Measurements from ENCODE around the gene RPL9. TPM values are rescaled to one million over a fixed set of nuclear protein-coding genes. Genes with fewer than 3 reads are reported as not detected.

The RPL9 gene
- total RNA-seq (1,000 to 10,000 TPM in 4 of 5 donors, 100 to 1,000 TPM in 1; 964 to 4,990 (median 2,883) TPM), polyA plus RNA-seq (1,000 to 10,000 TPM; 2,170 to 4,250 (median 2,805) TPM)
- long read RNA-seq, donor 1, transcript RPL9-203 (7 exons, 1,127 nt) = minor isoform, 13 of 184 reads
- long read RNA-seq, donor 1, transcript RPL9-214 (8 exons, 2,354 nt) = major isoform, 88 of 184 reads
- long read RNA-seq, donor 1, transcript RPL9-213 (4 exons, 973 nt) = minor isoform, 17 of 184 reads
- long read RNA-seq, donor 1, transcript RPL9-212 (3 exons, 584 nt) = minor isoform, 9 of 184 reads
- long read RNA-seq, donor 1, partial matches to known transcripts = 37 of 184 reads
- long read RNA-seq, donor 1, other reads (novel, unspliced or antisense) = 7 of 184 reads
- long read RNA-seq, donor 2, transcript RPL9-203 (7 exons, 1,127 nt) = minor isoform, 17 of 183 reads
- long read RNA-seq, donor 2, transcript RPL9-212 (3 exons, 584 nt) = minor isoform, 6 of 183 reads
- long read RNA-seq, donor 2, transcript RPL9-209 (5 exons, 1,028 nt) = minor isoform, 8 of 183 reads
- long read RNA-seq, donor 2, transcript RPL9-214 (8 exons, 2,354 nt) = major isoform, 95 of 183 reads
- long read RNA-seq, donor 2, partial matches to known transcripts = 37 of 183 reads
- long read RNA-seq, donor 2, other reads (novel, unspliced or antisense) = 11 of 183 reads
- long read RNA-seq, donor 3, transcript RPL9-214 (8 exons, 2,354 nt) = major isoform, 153 of 275 reads
- long read RNA-seq, donor 3, transcript RPL9-203 (7 exons, 1,127 nt) = minor isoform, 29 of 275 reads
- long read RNA-seq, donor 3, transcript RPL9-213 (4 exons, 973 nt) = minor isoform, 10 of 275 reads
- long read RNA-seq, donor 3, transcript RPL9-210 (3 exons, 619 nt) = minor isoform, 9 of 275 reads
- long read RNA-seq, donor 3, partial matches to known transcripts = 43 of 275 reads
- long read RNA-seq, donor 3, other reads (novel, unspliced or antisense) = 16 of 275 reads
- long read RNA-seq, donor 4, transcript RPL9-214 (8 exons, 2,354 nt) = major isoform, 21 of 31 reads
- long read RNA-seq, donor 4, partial matches to known transcripts = 0 of 31 reads
- long read RNA-seq, donor 4, other reads (novel, unspliced or antisense) = 0 of 31 reads
- long read RNA-seq, donor 5, transcript RPL9-203 (7 exons, 1,127 nt) = minor isoform, 34 of 295 reads
- long read RNA-seq, donor 5, transcript RPL9-210 (3 exons, 619 nt) = minor isoform, 9 of 295 reads
- long read RNA-seq, donor 5, transcript RPL9-213 (4 exons, 973 nt) = minor isoform, 11 of 295 reads
- long read RNA-seq, donor 5, transcript RPL9-214 (8 exons, 2,354 nt) = major isoform, 170 of 295 reads
- long read RNA-seq, donor 5, partial matches to known transcripts = 32 of 295 reads
- long read RNA-seq, donor 5, other reads (novel, unspliced or antisense) = 25 of 295 reads
- long read RNA-seq, donor 6 = 0 reads
- long read RNA-seq, donor 7, transcript RPL9-213 (4 exons, 973 nt) = minor isoform, 21 of 454 reads
- long read RNA-seq, donor 7, transcript RPL9-203 (7 exons, 1,127 nt) = minor isoform, 39 of 454 reads
- long read RNA-seq, donor 7, transcript RPL9-210 (3 exons, 619 nt) = minor isoform, 25 of 454 reads
- long read RNA-seq, donor 7, transcript RPL9-214 (8 exons, 2,354 nt) = major isoform, 242 of 454 reads
- long read RNA-seq, donor 7, partial matches to known transcripts = 79 of 454 reads
- long read RNA-seq, donor 7, other reads (novel, unspliced or antisense) = 24 of 454 reads
- long read RNA-seq, donor 8, transcript RPL9-203 (7 exons, 1,127 nt) = minor isoform, 42 of 418 reads
- long read RNA-seq, donor 8, transcript RPL9-214 (8 exons, 2,354 nt) = major isoform, 236 of 418 reads
- long read RNA-seq, donor 8, transcript RPL9-212 (3 exons, 584 nt) = minor isoform, 14 of 418 reads
- long read RNA-seq, donor 8, transcript RPL9-210 (3 exons, 619 nt) = minor isoform, 18 of 418 reads
- long read RNA-seq, donor 8, partial matches to known transcripts = 63 of 418 reads
- long read RNA-seq, donor 8, other reads (novel, unspliced or antisense) = 24 of 418 reads
- long read RNA-seq, donor 9, transcript RPL9-214 (8 exons, 2,354 nt) = major isoform, 183 of 440 reads
- long read RNA-seq, donor 9, transcript RPL9-213 (4 exons, 973 nt) = minor isoform, 28 of 440 reads
- long read RNA-seq, donor 9, transcript RPL9-210 (3 exons, 619 nt) = minor isoform, 25 of 440 reads
- long read RNA-seq, donor 9, transcript RPL9-203 (7 exons, 1,127 nt) = minor isoform, 34 of 440 reads
- long read RNA-seq, donor 9, partial matches to known transcripts = 117 of 440 reads
- long read RNA-seq, donor 9, other reads (novel, unspliced or antisense) = 33 of 440 reads
- long read RNA-seq, donor 10, transcript RPL9-209 (5 exons, 1,028 nt) = minor isoform, 12 of 223 reads
- long read RNA-seq, donor 10, transcript RPL9-214 (8 exons, 2,354 nt) = major isoform, 121 of 223 reads
- long read RNA-seq, donor 10, transcript RPL9-203 (7 exons, 1,127 nt) = minor isoform, 22 of 223 reads
- long read RNA-seq, donor 10, transcript RPL9-210 (3 exons, 619 nt) = minor isoform, 6 of 223 reads
- long read RNA-seq, donor 10, partial matches to known transcripts = 43 of 223 reads
- long read RNA-seq, donor 10, other reads (novel, unspliced or antisense) = 13 of 223 reads

- H3K9me3 ChIP-seq = no peaks in the 10 kb centered on the region
- 0 to 1% (median 0%) methylated on average over 37 to 55 of the region's 55 CpGs for WGBS, 5 donors
- H3K27me3 ChIP-seq = no peaks in the 10 kb centered on the region
- peak within 1 kb of the TSS; percentile 94 to 98 (median 96) for H3K27ac ChIP-seq
- H3K4me1 ChIP-seq = peaks cover 14 to 58% (median 47%) of the 10 kb centered on the region in 4 donors
- H3K36me3 ChIP-seq = peaks cover 36 to 64% (median 58%) of the 10 kb centered on the region in 4 donors
- DNase-seq = peak; percentile 98 to 99
- peak within 1 kb of the TSS; percentile 74 to 81 (median 77) for H3K4me3 ChIP-seq
- TF ChIP-seq CTCF (IDR thresholded peaks at IDR 0.05) = peak in 1 of 7 experiments; percentile 1
- no peak for TF ChIP-seq EP300 (IDR thresholded peaks at IDR 0.05)
- TF ChIP-seq POLR2A (IDR thresholded peaks at IDR 0.05) = peak in 2 of 4 donors; percentile 73 to 89
- TF ChIP-seq POLR2AphosphoS5 (IDR thresholded peaks at IDR 0.05) = peak; percentile 99 to 100 (median 99)
- intact Hi-C loops (cut with DNase I; ENCODE audit: low total_unique reads) = no loop called here
Observed at GRCh38 chr4:39458505-39459300, at the start of gene RPL9, which contains the start of gene LIAS. TSS of gene RPL9 (minus strand) at chr4:39458922. CDS start at chr4:39458439, 483 bp downstream. TSS of gene LIAS (plus strand) at chr4:39459056. CDS start at chr4:39459118, 62 bp downstream.

GRCh38 chr4:39505581-39505980 lies 46.9 kb upstream of the RPL9 start:
- no peak overlapping the region for H3K27ac ChIP-seq
- H3K4me3 ChIP-seq = no peak overlapping the region
- no peaks in the 10 kb centered on the region for H3K4me1 ChIP-seq
- H3K36me3 ChIP-seq = peaks cover 91 to 100% (median 100%) of the 10 kb centered on the region in 4 donors
- no peaks in the 10 kb centered on the region for H3K27me3 ChIP-seq
- DNase-seq = no peak
- 50 to 67% (median 63%) methylated on average over 1 of the region's 1 CpG for WGBS, 5 donors
- no peak for TF ChIP-seq POLR2AphosphoS5 (IDR thresholded peaks at IDR 0.05)
- no peak for TF ChIP-seq CTCF (IDR thresholded peaks at IDR 0.05)
- no peak for TF ChIP-seq POLR2A (IDR thresholded peaks at IDR 0.05)
- TF ChIP-seq EP300 (IDR thresholded peaks at IDR 0.05) = no peak
- H3K9me3 ChIP-seq = no peaks in the 10 kb centered on the region
- intact Hi-C loops (cut with DNase I; ENCODE audit: low total_unique reads) = no loop called here
